PC-9 (cell line): ENCODE data around the gene ACTN2. TPM values are rescaled to one million over a fixed set of nuclear protein-coding genes. Genes with fewer than 3 reads are reported as not detected.
"Not testable (repeated sequence)": the region's sequence is repeated elsewhere in the genome, so short reads cannot be mapped to it uniquely, and the experiment has no call there.

ENCODE experiments used
- BruUV-seq: library from RNA; stranded (reverse); fragments of 400-500 nt; replicated peaks from 2 replicates; lab custom pipeline; 2021; lab: Mats Ljungman, UMichigan
- CTCF ChIA-PET: fragments of 300-600 bp; sonication (Branson Sonifier 250); formaldehyde crosslinking; loops from one replicate; lab custom pipeline; 2022; ENCODE audit warnings: antibody characterized with exemption; lab: Charles Lee
- POLR2A ChIA-PET: fragments of 300-600 bp; sonication (Branson Sonifier 250); formaldehyde crosslinking; loops from one replicate; lab custom pipeline; 2022; ENCODE audit warnings: antibody characterized with exemption; ENCODE audit not compliant: unreplicated experiment; lab: Charles Lee
- DNase-seq, 2 experiments: peaks; one replicate each; pipeline versions ENCODE4 v3.0.0 to v3.0.0-alpha.2; 2015 to 2022; ENCODE audit warnings: mixed read lengths in 1 of 2
- H2AFZ ChIP-seq: fragments of 200-600 bp; sonication (generic); 2 replicates; pipeline ENCODE4 v1.8.1; 2017; ENCODE audit warnings: antibody characterized with exemption
- H3F3A ChIP-seq: fragments of 200-600 bp; sonication (generic); 2 replicates; pipeline ENCODE4 v1.8.1; 2017; ENCODE audit warnings: antibody characterized with exemption, mild to moderate bottlenecking, low read depth; ENCODE audit not compliant: insufficient read depth
- H3K27ac ChIP-seq: fragments of 200-600 bp; sonication (generic); 2 replicates; pipeline ENCODE4 v1.6.1; 2016; ENCODE audit warnings: mixed run types
- H3K27me3 ChIP-seq: fragments of 200-600 bp; sonication (generic); 2 replicates; pipeline ENCODE4 v1.6.1; 2016; ENCODE audit warnings: low read depth, mixed run types; ENCODE audit not compliant: insufficient read depth
- H3K36me3 ChIP-seq: fragments of 200-600 bp; sonication (generic); 2 replicates; pipeline ENCODE4 v1.6.1; 2016; ENCODE audit warnings: low read depth, mixed run types
- H3K4me1 ChIP-seq: fragments of 200-600 bp; sonication (generic); replicated peaks from 2 replicates; pipeline ENCODE4 v1.6.1; 2016; ENCODE audit warnings: mixed run types; ENCODE audit not compliant: insufficient read depth
- H3K4me2 ChIP-seq: fragments of 200-600 bp; sonication (generic); 2 replicates; pipeline ENCODE4 v1.6.1; 2017; ENCODE audit warnings: mixed run types
- H3K4me3 ChIP-seq: fragments of 200-600 bp; sonication (generic); 2 replicates; pipeline ENCODE4 v1.6.1; 2016; ENCODE audit warnings: mixed run types
- H3K79me2 ChIP-seq: fragments of 200-600 bp; sonication (generic); 2 replicates; pipeline ENCODE4 v1.6.1; 2017; ENCODE audit warnings: low read depth, mixed run types
- H3K9me2 ChIP-seq: fragments of 200-600 bp; sonication (generic); 2 replicates; pipeline ENCODE4 v1.8.1; 2017; ENCODE audit warnings: mild to moderate bottlenecking; ENCODE audit not compliant: insufficient read depth
- H3K9me3 ChIP-seq: fragments of 200-600 bp; sonication (generic); 2 replicates; pipeline ENCODE4 v1.8.1; 2016; ENCODE audit warnings: low read depth; ENCODE audit not compliant: insufficient read depth
- H4K20me1 ChIP-seq: fragments of 200-600 bp; sonication (generic); 2 replicates; pipeline ENCODE4 v1.8.1; 2017; ENCODE audit not compliant: insufficient read depth
- EZH2 ChIP-seq: fragments of 200-600 bp; sonication (generic); IDR thresholded peaks from 2 replicates; pipeline ENCODE4 v1.8.0; 2017; ENCODE audit warnings: antibody characterized with exemption, low read depth
- intact Hi-C: fragments of 100-400 bp; cut with micrococcal nuclease; formaldehyde crosslinking; loops from one replicate; pipeline ENCODE4 v1.10.0; 2022; ENCODE audit not compliant: unreplicated experiment
- total RNA-seq: library from RNA; stranded (reverse); gene quantifications from 2 replicates; pipeline ENCODE4 v1.2.3, GENCODE V29; 2021
- TF ChIP-seq, protein P1 (sequence below): fragments of 200-600 bp; sonication (generic); conservative IDR thresholded peaks from 2 replicates; pipeline ENCODE4 v1.6.1; 2017; ENCODE audit warnings: mixed run types, antibody characterized with exemption, mild to moderate bottlenecking, moderate library complexity

Gene ACTN2
- total RNA-seq, 1 experiment from 2014 or later, result not detected

DNA sequence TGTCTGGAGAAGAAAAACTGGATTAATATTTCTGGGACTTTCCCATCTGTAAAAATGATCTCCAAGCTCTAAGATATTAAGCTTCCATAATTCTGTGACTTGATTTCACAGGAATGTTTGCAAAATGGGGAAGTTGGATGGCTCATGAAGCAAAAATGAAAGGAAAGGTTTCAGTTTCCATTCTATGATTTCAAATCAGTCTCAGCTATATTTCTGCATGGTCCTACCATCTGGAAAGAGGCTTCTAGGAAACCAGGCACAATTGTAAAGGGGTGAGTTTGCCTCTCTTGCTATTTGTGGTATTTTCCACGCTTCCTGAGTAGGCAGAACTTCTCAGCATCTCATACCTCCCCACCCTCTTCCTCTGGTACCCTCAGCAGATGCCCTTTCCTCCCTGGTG is 22.4 kb upstream of the ACTN2 start:
- Histone ChIP-seq H3K27ac (no peak overlapping the region), H3K4me2 (no peak overlapping the region), H3K9me3 (no peaks in the 10 kb centered on the region), H3F3A (no peaks in the 10 kb centered on the region), H3K9me2 (no peaks in the 10 kb centered on the region), H3K79me2 (no peaks in the 10 kb centered on the region), H2AFZ (no peak overlapping the region), H4K20me1 (no peaks in the 10 kb centered on the region), H3K36me3 (no peaks in the 10 kb centered on the region), H3K4me3 (no peak overlapping the region), H3K27me3 (peaks cover 78% of the 10 kb centered on the region), H3K4me1 (no peaks in the 10 kb centered on the region)
- CTCF ChIA-PET, result no interaction called here
- intact Hi-C loops, result no loop called here
- POLR2A ChIA-PET, result no interaction called here
- TF ChIP-seq, protein P1, sequence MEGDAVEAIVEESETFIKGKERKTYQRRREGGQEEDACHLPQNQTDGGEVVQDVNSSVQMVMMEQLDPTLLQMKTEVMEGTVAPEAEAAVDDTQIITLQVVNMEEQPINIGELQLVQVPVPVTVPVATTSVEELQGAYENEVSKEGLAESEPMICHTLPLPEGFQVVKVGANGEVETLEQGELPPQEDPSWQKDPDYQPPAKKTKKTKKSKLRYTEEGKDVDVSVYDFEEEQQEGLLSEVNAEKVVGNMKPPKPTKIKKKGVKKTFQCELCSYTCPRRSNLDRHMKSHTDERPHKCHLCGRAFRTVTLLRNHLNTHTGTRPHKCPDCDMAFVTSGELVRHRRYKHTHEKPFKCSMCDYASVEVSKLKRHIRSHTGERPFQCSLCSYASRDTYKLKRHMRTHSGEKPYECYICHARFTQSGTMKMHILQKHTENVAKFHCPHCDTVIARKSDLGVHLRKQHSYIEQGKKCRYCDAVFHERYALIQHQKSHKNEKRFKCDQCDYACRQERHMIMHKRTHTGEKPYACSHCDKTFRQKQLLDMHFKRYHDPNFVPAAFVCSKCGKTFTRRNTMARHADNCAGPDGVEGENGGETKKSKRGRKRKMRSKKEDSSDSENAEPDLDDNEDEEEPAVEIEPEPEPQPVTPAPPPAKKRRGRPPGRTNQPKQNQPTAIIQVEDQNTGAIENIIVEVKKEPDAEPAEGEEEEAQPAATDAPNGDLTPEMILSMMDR, result no peak
- no peak for TF ChIP-seq EZH2
- BruUV-seq, result no TSS peak
- no peak for DNase-seq

DNA sequence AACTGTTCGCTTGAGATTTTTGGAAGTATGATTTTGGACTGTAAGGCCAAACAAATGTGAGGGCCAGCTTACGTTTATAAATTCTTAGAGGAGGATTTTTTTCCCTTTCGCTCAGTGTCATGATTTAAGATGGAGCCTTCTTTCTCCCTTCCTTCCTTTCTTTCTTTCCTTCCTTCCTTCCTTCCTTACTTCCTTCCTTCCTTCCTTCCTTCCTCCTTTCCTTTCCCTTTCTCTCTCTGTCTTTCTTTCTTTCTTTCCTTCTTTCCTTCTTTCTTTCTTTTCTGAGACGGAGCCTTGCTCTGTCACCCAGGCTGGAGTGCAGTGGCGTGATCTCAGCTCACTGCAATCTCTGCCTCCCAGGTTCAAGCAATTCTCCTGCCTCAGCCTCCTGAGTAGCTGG is 17.4 kb upstream of the ACTN2 start:
- H2AFZ ChIP-seq, H3K4me2 ChIP-seq, intact Hi-C loops, H3F3A ChIP-seq, H3K4me1 ChIP-seq, H4K20me1 ChIP-seq, H3K9me3 ChIP-seq, H3K4me3 ChIP-seq, DNase-seq, H3K36me3 ChIP-seq, BruUV-seq, H3K79me2 ChIP-seq, H3K27ac ChIP-seq, POLR2A ChIA-PET, H3K9me2 ChIP-seq: not testable (repeated sequence)
- CTCF ChIA-PET, result interaction anchor here (0.7 kb wide), 1 partner anchor 314 kb away, joined by 3 read pairs; no protein-coding TSS in a partner anchor
- H3K27me3 ChIP-seq, result peaks cover 75% of the 10 kb centered on the region

- no TSS peak for BruUV-seq
Measured at GRCh38 chr1:236670060-236670459, 16.2 kb upstream of the ACTN2 start.

More at GRCh38 chr1:236670060-236670459, 16.2 kb upstream of the ACTN2 start:
- H3K4me2 ChIP-seq, result no peak overlapping the region
- CTCF ChIA-PET, result no interaction called here
- H4K20me1 ChIP-seq, result no peaks in the 10 kb centered on the region
- peaks cover 76% of the 10 kb centered on the region for H3K27me3 ChIP-seq
- no peak overlapping the region for H3K27ac ChIP-seq
- POLR2A ChIA-PET, result no interaction called here
- no peak for DNase-seq
- H3K9me3 ChIP-seq, result no peaks in the 10 kb centered on the region
- intact Hi-C loops, result no loop called here
- H3K9me2 ChIP-seq, result no peaks in the 10 kb centered on the region
- no peak overlapping the region for H3K4me3 ChIP-seq
- no peaks in the 10 kb centered on the region for H3K4me1 ChIP-seq
- H3K36me3 ChIP-seq, result no peaks in the 10 kb centered on the region
- H3K79me2 ChIP-seq, result no peaks in the 10 kb centered on the region
- H2AFZ ChIP-seq, result no peak overlapping the region
- no peaks in the 10 kb centered on the region for H3F3A ChIP-seq
- TF ChIP-seq EZH2, result no peak
- TF ChIP-seq, protein P1, result no peak
